A673 (cell line): ENCODE data around the gene CD6. TPM values are rescaled to one million over a fixed set of nuclear protein-coding genes. Genes with fewer than 3 reads are reported as not detected.

Source experiments
- BruUV-seq: library from RNA; stranded (reverse); fragments of 400-500 nt; replicated peaks from 2 replicates; lab custom pipeline; 2021; lab: Mats Ljungman, UMichigan
- CTCF ChIA-PET: fragments of 300-600 bp; sonication (Branson Sonifier 250); formaldehyde crosslinking; loops from one replicate; lab custom pipeline; 2022; ENCODE audit warnings: antibody characterized with exemption; lab: Charles Lee
- POLR2A ChIA-PET: fragments of 300-600 bp; sonication (Branson Sonifier 250); formaldehyde crosslinking; loops from one replicate; lab custom pipeline; 2022; ENCODE audit warnings: antibody characterized with exemption; ENCODE audit not compliant: low non-redundant PET; lab: Charles Lee
- DNase-seq: peaks from one replicate; pipeline ENCODE4 v3.0.0-alpha.2; 2015; ENCODE audit warnings: low spot score
- H3K27ac ChIP-seq: fragments of 200-600 bp; sonication (generic); 2 replicates; pipeline ENCODE4 v1.5.1; 2016; ENCODE audit warnings: mixed run types, low read depth, mild to moderate bottlenecking, mixed read lengths, antibody characterized with exemption, low read length; ENCODE audit not compliant: poor library complexity, severe bottlenecking
- H3K27me3 ChIP-seq: fragments of 200-600 bp; sonication (generic); replicated peaks from 2 replicates; pipeline ENCODE4 v1.6.1; 2017; ENCODE audit warnings: mixed run types, low read depth, mild to moderate bottlenecking, mixed read lengths, antibody characterized with exemption, low read length; ENCODE audit not compliant: insufficient read depth, poor library complexity
- H3K36me3 ChIP-seq: fragments of 200-600 bp; sonication (generic); 2 replicates; pipeline ENCODE4 v1.6.1; 2016; ENCODE audit warnings: mixed run types, mild to moderate bottlenecking, mixed read lengths, antibody characterized with exemption, low read length; ENCODE audit not compliant: insufficient read depth, poor library complexity, severe bottlenecking
- H3K4me1 ChIP-seq: fragments of 200-600 bp; sonication (generic); 2 replicates; pipeline ENCODE4 v1.6.1; 2017; ENCODE audit warnings: mixed run types, mild to moderate bottlenecking, mixed read lengths, antibody characterized with exemption, low read length; ENCODE audit not compliant: insufficient read depth, poor library complexity, severe bottlenecking
- H3K4me3 ChIP-seq: fragments of 200-600 bp; sonication (generic); 2 replicates; pipeline ENCODE4 v1.5.1; 2016; ENCODE audit warnings: low read depth, mixed run types, mild to moderate bottlenecking, mixed read lengths, low read length; ENCODE audit not compliant: poor library complexity, severe bottlenecking
- H3K9me3 ChIP-seq: fragments of 200-600 bp; sonication (generic); 2 replicates; pipeline ENCODE4 v1.6.1; 2016; ENCODE audit warnings: mixed run types, low read depth, mild to moderate bottlenecking, mixed read lengths, antibody characterized with exemption, low read length; ENCODE audit not compliant: poor library complexity, severe bottlenecking
- EZH2 ChIP-seq: fragments of 200-600 bp; sonication (generic); IDR thresholded peaks from 2 replicates; pipeline ENCODE4 v1.6.1; 2017; ENCODE audit warnings: borderline replicate concordance, low read depth, mild to moderate bottlenecking, mixed read lengths, antibody characterized with exemption, low read length; ENCODE audit not compliant: poor library complexity, severe bottlenecking
- intact Hi-C: fragments of 100-400 bp; cut with micrococcal nuclease; formaldehyde crosslinking; loops from one replicate; pipeline ENCODE4 v1.10.0; 2022; ENCODE audit not compliant: unreplicated experiment
- total RNA-seq: library from RNA; stranded (reverse); gene quantifications from 2 replicates; pipeline ENCODE4 v1.2.3, GENCODE V29; 2021
- TF ChIP-seq, protein P1 (sequence below): fragments of 300-800, 200-600 bp; sonication (generic); conservative IDR thresholded peaks from 2 replicates; pipeline ENCODE4 v1.5.1; 2017; ENCODE audit warnings: low read depth, mild to moderate bottlenecking, antibody characterized with exemption, low read length, moderate library complexity, mixed read lengths

CD6 gene
- total RNA-seq, 1 experiment from 2014 or later, result not detected

DNA sequence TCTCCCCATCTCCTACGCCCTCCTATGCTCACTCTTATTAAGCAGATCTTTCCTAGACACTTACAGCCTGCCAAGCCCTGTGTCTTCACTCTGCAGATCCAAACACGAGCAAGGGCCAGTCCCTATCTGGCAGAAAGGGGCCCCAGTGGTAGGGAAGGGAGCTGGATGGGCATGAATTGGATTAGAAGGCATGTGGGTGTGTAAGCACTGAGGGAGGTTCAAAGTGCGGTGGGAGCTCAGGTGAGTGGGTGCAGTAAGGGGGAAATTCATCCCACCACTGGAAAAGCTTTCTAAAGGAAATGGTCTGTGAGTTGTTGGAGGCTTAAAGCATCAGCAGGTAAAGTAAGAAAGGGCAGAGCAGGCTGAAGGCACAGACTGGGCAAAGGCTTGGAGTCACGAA is 41.7 kb upstream of the CD6 start:
- POLR2A ChIA-PET, result no interaction called here
- CTCF ChIA-PET, result no interaction called here
- no TSS peak for BruUV-seq

DNA sequence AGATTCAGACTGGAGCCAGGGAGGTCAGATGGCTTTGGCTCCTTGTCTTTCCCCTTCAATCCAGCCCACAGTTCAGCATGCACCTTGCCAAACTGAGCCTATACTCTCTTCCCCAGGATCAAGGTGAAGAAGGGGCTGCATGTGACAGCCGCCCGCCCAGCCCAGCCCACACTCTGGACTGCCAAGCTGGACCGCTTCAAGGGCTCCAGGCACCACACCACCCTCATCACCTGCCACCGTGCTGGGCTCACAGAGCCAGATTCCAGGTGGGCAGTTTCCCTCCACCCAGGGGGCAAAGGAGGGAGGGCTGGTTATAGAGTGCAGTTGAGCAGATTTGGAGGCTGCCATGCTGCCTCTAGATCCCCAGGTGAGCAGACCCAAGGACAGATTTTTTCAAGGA is 41.1 kb upstream of the CD6 start:
- no peak for DNase-seq
- Histone ChIP-seq H3K36me3 (peaks cover 27% of the 10 kb centered on the region), H3K27me3 (no peaks in the 10 kb centered on the region), H3K27ac (no peak overlapping the region), H3K4me1 (peaks cover 8% of the 10 kb centered on the region), H3K9me3 (no peaks in the 10 kb centered on the region), H3K4me3 (no peak overlapping the region)
- ChIA-PET POLR2A (no interaction called here), CTCF (no interaction called here)
- TF ChIP-seq, protein P1, sequence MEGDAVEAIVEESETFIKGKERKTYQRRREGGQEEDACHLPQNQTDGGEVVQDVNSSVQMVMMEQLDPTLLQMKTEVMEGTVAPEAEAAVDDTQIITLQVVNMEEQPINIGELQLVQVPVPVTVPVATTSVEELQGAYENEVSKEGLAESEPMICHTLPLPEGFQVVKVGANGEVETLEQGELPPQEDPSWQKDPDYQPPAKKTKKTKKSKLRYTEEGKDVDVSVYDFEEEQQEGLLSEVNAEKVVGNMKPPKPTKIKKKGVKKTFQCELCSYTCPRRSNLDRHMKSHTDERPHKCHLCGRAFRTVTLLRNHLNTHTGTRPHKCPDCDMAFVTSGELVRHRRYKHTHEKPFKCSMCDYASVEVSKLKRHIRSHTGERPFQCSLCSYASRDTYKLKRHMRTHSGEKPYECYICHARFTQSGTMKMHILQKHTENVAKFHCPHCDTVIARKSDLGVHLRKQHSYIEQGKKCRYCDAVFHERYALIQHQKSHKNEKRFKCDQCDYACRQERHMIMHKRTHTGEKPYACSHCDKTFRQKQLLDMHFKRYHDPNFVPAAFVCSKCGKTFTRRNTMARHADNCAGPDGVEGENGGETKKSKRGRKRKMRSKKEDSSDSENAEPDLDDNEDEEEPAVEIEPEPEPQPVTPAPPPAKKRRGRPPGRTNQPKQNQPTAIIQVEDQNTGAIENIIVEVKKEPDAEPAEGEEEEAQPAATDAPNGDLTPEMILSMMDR, result no peak
- TF ChIP-seq EZH2, result no peak
- BruUV-seq, result no TSS peak
- intact Hi-C loops, result no loop called here

More for the DNA sequence above, 41.7 kb upstream of the CD6 start:
- intact Hi-C loops, result no loop called here
- Histone ChIP-seq H3K27me3 (no peaks in the 10 kb centered on the region), H3K4me3 (no peak overlapping the region), H3K4me1 (peaks cover 11% of the 10 kb centered on the region), H3K36me3 (peaks cover 27% of the 10 kb centered on the region), H3K9me3 (no peaks in the 10 kb centered on the region), H3K27ac (no peak overlapping the region)
- no peak for DNase-seq
- no peak for TF ChIP-seq EZH2
- TF ChIP-seq, protein P1, result no peak

DNA sequence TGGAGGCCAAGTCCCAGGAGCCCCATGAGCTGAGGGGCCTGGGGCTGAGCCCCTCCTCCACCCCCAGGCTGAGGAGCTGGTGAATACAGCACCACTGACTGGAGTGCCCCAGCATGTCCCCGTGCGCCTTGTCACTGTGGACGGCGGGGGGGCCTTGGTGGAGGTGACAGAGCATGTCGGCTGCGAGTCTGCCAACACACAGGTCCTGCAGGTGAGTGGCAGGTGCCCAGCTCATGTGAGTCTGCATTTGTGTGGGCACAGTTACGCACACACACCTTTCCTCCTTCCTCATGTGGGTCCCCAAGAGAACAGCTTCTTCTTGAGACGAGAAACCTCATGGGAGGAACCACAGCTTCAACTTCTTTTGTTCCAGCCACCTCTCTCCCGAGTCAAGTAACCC is 39.6 kb upstream of the CD6 start:
- TF ChIP-seq EZH2, result no peak
- TF ChIP-seq, protein P1, result no peak
- DNase-seq, result no peak
- H3K27me3 ChIP-seq, result no peaks in the 10 kb centered on the region
- H3K36me3 ChIP-seq, result peaks cover 27% of the 10 kb centered on the region
- H3K27ac ChIP-seq, result no peak overlapping the region
- H3K9me3 ChIP-seq, result no peaks in the 10 kb centered on the region
- no peaks in the 10 kb centered on the region for H3K4me1 ChIP-seq
- no peak overlapping the region for H3K4me3 ChIP-seq
- no TSS peak for BruUV-seq
- POLR2A ChIA-PET, result no interaction called here
- CTCF ChIA-PET, result no interaction called here
- intact Hi-C loops, result no loop called here
